GM19238 (cell line): ENCODE data around the gene CDKN3.
"Not testable (repeated sequence)": the region's sequence is repeated elsewhere in the genome, so short reads cannot be mapped to it uniquely, and the experiment has no call there.

Experiments
- DNase-seq: peaks from one replicate; pipeline ENCODE4 v3.0.0; 2011; ENCODE audit warnings: low spot score; ENCODE audit not compliant: insufficient read length

Gene CDKN3

GRCh38 chr14:54453990-54454389, 57.2 kb downstream of the CDKN3 start:
- not testable (repeated sequence) for DNase-seq

GRCh38 chr14:54455363-54455762, 58.6 kb downstream of the CDKN3 start:
- DNase-seq: no peak

DNA sequence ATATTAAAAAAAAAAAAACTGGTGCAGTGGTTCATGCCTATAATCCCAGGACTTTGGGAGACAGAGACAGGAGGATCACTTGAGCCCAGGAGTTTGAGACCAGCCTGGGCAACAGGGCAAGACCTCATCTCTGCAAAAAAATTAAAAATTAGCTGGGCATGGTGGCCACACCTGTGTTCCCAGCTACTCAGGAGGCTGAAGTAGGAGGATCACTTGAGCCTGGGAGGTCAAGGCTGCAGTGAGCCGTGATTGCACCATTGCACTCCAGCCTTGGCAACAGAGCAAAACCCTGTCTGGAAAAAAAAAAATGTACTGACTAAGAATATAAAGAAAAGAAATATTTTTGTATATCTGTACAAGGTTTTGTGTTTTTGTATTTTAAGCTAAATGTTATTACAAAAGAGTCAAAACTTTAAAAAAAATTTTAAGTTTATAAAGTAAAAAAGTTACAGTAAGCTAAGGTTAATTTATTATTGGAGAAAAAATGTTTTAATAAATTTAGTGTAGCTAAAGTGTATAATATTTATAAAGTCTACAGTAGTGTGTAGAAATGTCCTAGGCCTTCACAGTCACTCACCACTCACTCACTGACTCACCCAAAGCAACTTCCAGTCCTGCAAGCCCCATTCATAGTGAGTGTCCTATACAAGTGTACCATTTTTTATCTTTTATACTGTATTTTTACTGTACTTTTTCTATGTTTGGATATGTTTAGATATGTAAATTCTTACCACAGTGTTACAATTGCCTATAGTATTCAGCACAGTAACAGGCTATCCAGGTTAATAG, 60.2 kb downstream of the CDKN3 start:
- DNase-seq: not testable (repeated sequence)

DNA sequence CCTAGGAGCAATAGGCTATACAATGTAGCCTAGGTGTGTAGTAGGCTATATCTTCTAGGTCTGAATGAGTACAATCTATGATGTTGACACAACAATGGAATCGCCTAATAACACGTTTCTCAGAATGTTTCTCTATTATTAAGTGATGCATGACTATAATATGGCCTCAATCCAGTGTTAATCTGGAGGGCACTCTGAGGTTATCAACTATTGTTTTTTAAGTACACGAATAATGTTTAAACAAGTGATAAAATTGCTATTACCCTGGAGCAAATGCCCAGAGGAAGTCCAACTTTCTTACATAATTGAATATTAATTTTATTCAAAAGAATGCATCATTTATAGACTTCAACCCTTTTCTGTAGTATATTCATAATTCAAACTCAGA, 60.8 kb downstream of the CDKN3 start:
- no peak for DNase-seq

DNA sequence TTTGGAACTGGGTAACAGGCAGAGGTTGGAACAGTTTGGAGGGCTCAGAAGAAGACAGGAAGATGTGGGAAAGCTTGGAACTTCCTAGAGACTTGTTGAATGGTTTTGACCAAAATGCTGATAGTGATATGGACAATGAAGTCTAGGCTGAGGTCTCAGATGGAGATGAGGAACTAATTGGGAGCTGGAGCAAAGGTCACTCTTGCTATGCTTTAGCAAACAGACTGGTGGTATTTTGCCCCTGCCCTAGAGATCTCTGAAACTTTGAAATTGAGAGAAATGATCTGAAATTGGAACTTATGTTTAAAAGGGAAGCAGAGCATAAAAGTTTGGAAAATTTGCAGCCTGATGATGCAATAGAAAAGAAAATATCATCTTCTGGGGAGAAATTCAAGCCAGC, 61.7 kb downstream of the CDKN3 start:
- DNase-seq: not testable (repeated sequence)

- no peak for DNase-seq
These were observed 62.3 kb downstream of the CDKN3 start for GRCh38 chr14:54459106-54459505.

DNA sequence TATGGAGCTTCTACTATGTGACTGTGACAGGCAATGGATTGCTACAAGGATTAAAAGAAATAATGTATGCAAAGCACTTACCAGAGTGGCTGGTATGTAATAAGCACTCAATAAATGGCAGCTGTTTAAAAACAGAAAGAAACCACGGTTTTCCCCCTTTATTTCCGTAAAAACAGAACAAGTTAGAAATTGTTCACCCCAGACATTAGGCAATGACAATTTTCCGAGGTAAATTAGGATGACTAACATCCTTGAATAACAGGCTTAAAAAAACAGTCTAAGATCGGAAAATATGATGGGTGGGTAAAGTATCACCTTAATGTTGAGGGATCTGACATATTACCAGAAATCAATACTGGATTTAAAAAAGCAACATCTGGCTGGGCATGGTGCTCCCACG, 65.2 kb downstream of the CDKN3 start:
- DNase-seq: no peak

DNA sequence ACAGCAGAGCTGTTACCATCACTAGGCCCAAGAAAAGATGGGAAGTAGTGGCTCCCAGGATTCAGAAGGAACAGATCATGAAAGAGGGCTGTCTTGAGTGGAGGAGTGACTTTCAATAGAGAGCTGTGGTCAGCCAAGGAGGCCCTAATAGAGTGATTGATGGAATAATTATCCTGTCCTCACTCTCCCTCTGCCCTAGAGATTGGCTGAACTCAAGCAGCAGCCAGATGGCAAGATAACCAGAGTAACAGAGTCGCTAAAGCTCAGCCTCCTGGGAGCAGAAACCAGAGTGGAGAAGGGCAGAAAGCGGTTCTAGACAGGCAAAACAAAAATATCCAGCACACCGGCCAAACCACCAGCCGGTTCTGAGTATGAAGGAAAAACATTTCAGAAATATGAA, 68.8 kb downstream of the CDKN3 start:
- DNase-seq: no peak

- DNase-seq: no peak
These were observed 70.5 kb downstream of the CDKN3 start for GRCh38 chr14:54467280-54467679.
